Stimulated activated CD4-positive, alpha-beta T cell treated with anti-CD3 and anti-CD28 coated beads, Interleukin-12 subunit alpha, Interleukin-12 subunit beta, amount 100 ng/mL, for 24 hours (primary cell): Measurements from ENCODE around the gene ADGRF1.

ENCODE experiments used
- DNase-seq, 2 experiments: peaks; one replicate each; pipeline ENCODE4 v3.0.0-alpha.2; 2020; ENCODE audit warnings: low read depth in 2 of 2

The ADGRF1 gene

GRCh38 chr6:46979206-46979605 is 62.9 kb downstream of the ADGRF1 start:
- DNase-seq, result no peak

GRCh38 chr6:46974786-46975185 is 67.3 kb downstream of the ADGRF1 start:
- no peak for DNase-seq

DNA sequence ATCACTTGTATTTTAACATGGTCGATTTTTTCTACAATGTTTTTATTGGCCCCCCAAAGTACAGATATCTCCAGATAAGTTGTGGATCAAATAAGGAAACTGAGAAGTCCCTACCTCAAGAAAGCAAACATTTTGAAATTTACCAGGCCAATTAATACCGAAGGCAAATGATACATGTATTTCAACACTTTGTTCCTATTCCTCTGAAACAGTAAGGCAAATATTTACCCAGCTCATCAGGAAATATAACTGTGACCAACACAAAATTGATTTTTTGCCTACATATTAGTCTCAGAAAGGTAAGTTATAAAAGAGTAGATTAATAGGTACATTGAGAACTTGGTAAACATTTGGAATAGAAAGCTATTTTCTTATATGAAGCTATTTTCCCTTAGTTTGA is 69.1 kb downstream of the ADGRF1 start:
- no peak for DNase-seq

DNA sequence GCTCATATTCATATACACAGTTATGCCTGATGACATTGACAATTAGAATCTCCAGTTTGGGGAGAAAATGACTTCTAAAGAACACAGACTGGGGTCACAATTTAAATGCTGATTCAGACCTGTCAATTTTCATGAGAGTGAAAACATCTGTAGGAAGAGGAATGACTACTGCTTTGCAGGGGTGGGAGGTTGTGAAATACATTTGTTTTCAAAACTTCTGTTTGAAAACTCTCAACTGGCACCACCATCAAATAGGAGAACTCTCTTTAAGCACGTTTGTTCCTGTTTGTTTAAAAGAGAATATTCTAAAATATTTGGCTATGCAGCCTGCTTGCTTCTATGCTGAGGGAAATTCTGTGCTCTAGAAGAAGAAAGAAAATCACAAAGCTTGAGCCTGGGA is 69.6 kb downstream of the ADGRF1 start:
- DNase-seq, result no peak

GRCh38 chr6:46969206-46969605 is 72.9 kb downstream of the ADGRF1 start:
- DNase-seq, result no peak

- DNase-seq, result no peak
These were observed 74.2 kb downstream of the ADGRF1 start for GRCh38 chr6:46967826-46968349.

DNA sequence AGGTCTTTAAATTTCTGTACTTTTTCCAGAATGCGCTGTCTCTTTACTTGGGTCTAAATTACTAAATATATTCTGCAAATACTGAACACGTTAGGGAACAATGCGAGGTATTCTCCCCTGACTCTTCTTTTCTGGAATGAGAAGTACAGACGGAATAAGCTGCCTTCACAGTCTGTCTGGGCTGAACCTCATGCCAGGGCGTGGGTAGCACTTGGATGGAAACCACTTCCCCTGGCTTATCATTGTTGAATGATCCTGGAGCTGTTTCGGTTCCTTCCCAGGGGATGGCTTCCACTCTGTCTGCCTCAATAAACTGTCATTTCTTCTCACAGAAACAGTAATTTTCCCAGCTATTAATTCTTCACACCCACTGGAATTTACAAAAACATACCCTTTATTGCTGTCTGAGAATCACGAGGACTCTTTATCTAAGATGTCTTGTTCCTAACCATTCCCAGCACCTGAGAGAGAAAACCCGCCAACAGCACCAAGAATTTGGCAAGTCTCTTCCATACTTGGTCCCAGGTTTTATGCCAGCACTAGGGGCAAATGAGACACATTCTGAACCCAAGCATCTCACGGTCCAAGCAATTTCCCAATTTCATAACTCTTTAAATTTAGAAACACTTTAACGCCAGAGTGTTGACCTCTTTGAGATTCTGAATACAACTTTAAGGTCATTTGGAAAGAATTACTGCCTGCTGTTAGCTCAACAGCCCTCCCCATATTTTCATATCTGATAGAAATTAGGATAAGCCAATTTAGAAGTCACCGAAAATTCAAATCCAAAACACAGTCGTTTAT is 77.2 kb downstream of the ADGRF1 start:
- no peak for DNase-seq

DNA sequence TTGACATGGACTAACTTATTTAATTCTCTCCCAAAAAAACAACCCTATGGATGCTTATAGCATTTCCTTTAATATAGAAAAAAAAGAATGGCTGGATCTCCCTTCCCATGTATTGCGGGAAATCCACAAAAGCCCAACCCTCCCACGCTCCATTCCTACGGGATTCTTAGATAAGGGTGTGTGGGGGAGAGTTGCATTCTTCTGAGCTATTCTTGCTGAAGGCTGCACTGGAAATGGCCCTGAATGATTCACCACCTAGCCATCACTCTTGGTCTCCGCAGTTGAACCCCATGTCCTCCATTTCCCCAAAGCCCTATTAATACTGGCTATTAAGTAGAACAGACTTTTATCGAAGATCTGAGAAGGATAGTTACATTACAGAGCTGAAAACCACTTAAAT is 78.5 kb downstream of the ADGRF1 start:
- DNase-seq, result no peak

- DNase-seq, result no peak
These were observed 79.1 kb downstream of the ADGRF1 start for GRCh38 chr6:46963039-46963438.

GRCh38 chr6:46961711-46962110 is 80.4 kb downstream of the ADGRF1 start:
- DNase-seq, result no peak

DNA sequence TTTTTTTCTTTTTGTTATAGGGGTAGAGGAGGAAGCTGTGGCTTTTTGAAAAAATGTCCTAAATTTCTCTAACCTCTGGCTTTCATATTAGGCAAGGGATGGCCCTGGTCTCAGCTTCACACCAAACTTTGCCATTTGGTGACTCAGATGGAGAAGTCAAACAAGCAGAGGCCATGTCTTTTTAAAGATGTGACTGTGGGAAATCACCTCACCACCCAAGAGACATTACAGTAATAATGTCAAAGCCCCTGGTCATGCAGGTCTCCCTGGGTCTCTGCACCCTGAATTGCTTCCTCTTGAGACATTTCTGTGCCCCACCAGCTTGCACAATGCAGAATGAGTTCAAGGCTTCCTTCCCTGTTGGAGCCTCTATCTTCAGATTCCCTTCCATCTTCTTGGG is 80.9 kb downstream of the ADGRF1 start:
- no peak for DNase-seq

- DNase-seq, result no peak
These were observed 82.7 kb downstream of the ADGRF1 start for GRCh38 chr6:46959419-46959818.

DNA sequence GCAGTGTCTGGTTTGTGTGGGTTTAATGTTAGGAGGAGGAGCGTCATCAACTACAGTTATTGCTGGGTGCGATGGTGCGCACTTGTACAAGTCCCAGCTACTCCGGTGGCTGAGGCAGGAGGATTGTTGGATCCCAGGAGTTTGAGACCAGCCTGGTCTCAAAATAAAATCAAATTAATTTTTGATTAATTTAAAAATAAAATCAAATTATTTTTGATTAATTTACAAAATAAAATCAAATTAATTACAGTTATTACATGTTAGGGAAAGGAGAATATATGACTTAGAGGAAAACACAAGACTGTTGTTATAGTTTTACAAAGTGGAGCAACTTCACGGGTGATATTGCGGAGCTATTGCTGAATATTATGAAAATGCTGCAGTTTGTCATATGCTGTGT is 85.7 kb downstream of the ADGRF1 start:
- DNase-seq, result no peak

- DNase-seq, result no peak
These were observed 87.2 kb downstream of the ADGRF1 start for GRCh38 chr6:46954837-46955451.

- DNase-seq, result no peak
These were observed 88.2 kb downstream of the ADGRF1 start for GRCh38 chr6:46953921-46954320.

GRCh38 chr6:46949632-46950280 is 92.4 kb downstream of the ADGRF1 start:
- DNase-seq, result no peak

GRCh38 chr6:46948699-46949098 is 93.4 kb downstream of the ADGRF1 start:
- no peak for DNase-seq
